ENCODE measurements around the gene ATXN7L3.
"Not testable (repeated sequence)": the region's sequence is repeated elsewhere in the genome, so short reads cannot be mapped to it uniquely, and the experiment has no call there.

ATXN7L3 gene

GRCh38 chr17:44170499-44171201 is 29.0 kb downstream of the ATXN7L3 start, which contains the start of gene ASB16:
Gene ASB16, plus strand, starts transcription at chr17:44170704. Its CDS starts 86 bp downstream, at chr17:44170790.
- no peak for DNase-seq

- no peak for DNase-seq
Observed at GRCh38 chr17:44170135-44170498, 29.6 kb downstream of the ATXN7L3 start.

DNA sequence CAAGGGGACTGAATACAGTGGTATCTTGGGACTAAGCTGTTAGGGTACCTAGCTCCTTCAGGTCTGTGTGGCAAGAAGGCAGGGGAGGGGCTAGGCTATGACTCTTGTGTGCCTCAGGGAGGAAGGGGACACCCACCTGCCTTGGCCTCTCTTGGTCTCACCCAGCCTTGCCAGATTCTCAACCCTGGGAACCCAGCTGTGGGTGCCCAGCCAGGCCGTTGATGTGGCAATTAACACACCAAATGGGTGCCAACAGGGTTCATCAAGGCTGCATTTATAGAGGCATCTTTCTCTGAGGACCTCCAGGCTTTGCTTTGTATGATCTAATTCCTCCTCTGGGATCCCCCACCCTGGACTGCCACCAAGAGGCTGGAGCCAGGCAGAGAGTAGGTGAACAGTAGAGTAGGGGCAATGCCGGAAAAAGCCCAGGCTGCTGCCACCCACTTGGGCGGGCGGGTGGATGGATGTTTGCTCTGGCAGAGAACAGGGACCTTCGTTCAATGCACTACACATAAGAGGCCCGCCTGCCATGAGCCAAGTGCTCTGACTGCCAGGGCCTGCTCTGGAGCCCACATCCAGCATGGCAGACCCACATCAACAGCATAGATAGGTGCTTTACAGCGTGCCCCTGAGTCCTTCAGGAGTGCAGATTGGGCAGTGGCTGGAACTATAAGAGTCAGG is 32.4 kb downstream of the ATXN7L3 start:
- no peak for DNase-seq

DNA sequence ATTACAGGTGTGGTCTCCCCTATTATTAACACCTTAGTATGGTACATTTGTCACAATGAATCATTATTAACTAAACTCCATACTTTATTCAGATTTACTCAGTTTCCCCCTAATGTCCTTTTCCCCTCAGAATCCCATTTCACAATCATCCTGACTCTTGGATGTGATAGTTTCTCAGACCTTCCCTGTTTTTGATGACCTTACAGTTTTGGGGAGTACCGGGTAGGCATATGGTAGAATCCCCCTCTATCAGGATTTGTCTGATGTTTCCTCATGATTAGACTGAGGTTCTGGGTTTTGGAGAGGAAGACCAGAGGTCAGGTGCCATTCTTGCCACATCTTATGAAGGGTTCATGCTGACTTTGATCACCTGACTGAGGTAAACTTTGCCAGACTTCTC is 35.2 kb downstream of the ATXN7L3 start:
- DNase-seq: no peak

GRCh38 chr17:44159519-44160210 is 40.0 kb downstream of the ATXN7L3 start:
- DNase-seq: no peak

GRCh38 chr17:44155488-44155887 is 44.2 kb downstream of the ATXN7L3 start:
- DNase-seq: no peak

GRCh38 chr17:44152875-44153274 is 46.8 kb downstream of the ATXN7L3 start:
- no peak for DNase-seq

DNA sequence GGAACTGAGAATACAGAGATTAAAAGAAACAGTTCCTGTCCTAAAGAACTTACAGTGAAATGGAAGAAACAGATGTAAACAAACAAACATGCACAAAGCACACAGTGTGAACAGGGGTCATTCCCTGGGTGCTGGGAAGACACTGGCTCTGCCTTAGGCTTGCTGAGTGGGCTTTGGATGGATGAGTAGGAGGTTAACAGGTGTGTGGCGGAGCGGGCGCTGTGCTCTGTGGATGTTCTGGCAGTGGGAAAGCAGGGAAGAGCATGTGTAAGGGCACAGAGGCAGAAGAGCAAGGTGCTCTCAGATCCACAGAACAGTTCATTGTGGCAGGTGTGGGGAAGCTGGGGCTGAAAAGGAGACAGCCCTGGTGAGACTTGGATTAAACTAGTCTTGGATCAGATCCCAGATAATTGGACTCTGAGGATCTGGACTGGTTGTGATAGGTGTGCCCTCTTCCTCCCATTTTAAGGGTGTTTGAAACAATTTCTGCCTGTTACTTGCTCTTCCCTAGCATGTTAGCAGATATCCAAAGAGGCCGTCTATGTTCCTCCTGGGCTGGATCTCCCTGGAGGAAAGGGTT is 49.8 kb downstream of the ATXN7L3 start:
- no peak for DNase-seq

- DNase-seq: not testable (repeated sequence)
Observed at GRCh38 chr17:44149066-44149465, 50.6 kb downstream of the ATXN7L3 start.

GRCh38 chr17:44147812-44148211 is 51.9 kb downstream of the ATXN7L3 start:
- DNase-seq: no peak

GRCh38 chr17:44146375-44147346 is 53.0 kb downstream of the ATXN7L3 start:
- no peak for DNase-seq

GRCh38 chr17:44144966-44145739 is 54.5 kb downstream of the ATXN7L3 start:
- no peak for DNase-seq

DNA sequence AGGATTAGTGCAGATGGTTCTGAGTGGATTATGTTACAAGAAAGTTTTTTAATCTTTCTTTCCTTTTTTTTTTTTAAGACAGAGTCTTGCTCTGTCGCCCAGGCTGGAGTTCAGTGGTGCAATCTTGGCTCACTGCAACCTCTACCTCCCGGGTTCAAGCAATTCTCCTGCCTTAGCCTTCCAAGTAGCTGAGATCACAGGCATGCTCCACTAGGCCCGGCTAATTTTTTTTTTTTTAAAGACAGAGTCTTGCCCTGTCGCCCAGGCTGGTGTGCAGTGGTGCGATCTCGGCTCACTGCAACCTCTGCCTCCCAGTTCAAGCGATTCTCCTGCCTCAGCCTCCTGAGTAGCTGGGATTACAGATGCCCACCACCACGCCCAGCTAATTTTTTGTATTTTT is 55.8 kb downstream of the ATXN7L3 start:
- not testable (repeated sequence) for DNase-seq

Measured in KG1 (cell line).